ENCODE results near the gene TRIM33.

DNA sequence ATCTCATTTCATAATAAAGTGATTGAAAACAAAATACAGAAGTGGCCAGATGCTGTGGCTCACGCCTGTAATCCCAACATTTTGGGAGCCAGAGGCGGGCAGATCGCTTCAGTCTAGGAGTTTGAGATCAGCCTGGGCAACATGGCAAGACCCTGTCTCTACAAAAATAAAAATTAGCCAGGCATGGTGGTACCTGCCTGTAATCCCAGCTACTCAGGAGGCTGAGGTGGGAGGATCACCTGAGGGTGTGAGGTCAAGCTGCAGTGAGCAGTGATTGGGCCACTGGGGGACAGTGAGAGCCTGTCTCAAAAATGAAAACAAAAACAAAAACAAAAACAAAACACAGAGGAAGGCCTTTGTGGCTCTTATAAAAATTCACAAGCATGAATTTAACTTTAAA is 38.6 kb downstream of the TRIM33 start:
- no peak for TF ChIP-seq POLR2A (IDR thresholded peaks at IDR 0.05)
- TF ChIP-seq, protein P1, sequence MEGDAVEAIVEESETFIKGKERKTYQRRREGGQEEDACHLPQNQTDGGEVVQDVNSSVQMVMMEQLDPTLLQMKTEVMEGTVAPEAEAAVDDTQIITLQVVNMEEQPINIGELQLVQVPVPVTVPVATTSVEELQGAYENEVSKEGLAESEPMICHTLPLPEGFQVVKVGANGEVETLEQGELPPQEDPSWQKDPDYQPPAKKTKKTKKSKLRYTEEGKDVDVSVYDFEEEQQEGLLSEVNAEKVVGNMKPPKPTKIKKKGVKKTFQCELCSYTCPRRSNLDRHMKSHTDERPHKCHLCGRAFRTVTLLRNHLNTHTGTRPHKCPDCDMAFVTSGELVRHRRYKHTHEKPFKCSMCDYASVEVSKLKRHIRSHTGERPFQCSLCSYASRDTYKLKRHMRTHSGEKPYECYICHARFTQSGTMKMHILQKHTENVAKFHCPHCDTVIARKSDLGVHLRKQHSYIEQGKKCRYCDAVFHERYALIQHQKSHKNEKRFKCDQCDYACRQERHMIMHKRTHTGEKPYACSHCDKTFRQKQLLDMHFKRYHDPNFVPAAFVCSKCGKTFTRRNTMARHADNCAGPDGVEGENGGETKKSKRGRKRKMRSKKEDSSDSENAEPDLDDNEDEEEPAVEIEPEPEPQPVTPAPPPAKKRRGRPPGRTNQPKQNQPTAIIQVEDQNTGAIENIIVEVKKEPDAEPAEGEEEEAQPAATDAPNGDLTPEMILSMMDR (IDR thresholded peaks at IDR 0.05): no peak

Data from adrenal gland (tissue), 5 donors.